GM12873 (cell line): ENCODE measurements around the gene TSHZ2.

Experiments
- TF ChIP-seq, protein P1 (sequence below): IDR thresholded peaks from 2 replicates; pipeline ENCODE4 v1.5.1; 2012; ENCODE audit warnings: low read depth, mild to moderate bottlenecking, moderate library complexity, low read length, control low read depth; ENCODE audit not compliant: insufficient read depth; ENCODE audit errors: missing control alignments

The TSHZ2 gene

GRCh38 chr20:53381568-53382262 lies 409.6 kb downstream of the TSHZ2 start:
- TF ChIP-seq, protein P1, sequence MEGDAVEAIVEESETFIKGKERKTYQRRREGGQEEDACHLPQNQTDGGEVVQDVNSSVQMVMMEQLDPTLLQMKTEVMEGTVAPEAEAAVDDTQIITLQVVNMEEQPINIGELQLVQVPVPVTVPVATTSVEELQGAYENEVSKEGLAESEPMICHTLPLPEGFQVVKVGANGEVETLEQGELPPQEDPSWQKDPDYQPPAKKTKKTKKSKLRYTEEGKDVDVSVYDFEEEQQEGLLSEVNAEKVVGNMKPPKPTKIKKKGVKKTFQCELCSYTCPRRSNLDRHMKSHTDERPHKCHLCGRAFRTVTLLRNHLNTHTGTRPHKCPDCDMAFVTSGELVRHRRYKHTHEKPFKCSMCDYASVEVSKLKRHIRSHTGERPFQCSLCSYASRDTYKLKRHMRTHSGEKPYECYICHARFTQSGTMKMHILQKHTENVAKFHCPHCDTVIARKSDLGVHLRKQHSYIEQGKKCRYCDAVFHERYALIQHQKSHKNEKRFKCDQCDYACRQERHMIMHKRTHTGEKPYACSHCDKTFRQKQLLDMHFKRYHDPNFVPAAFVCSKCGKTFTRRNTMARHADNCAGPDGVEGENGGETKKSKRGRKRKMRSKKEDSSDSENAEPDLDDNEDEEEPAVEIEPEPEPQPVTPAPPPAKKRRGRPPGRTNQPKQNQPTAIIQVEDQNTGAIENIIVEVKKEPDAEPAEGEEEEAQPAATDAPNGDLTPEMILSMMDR: peak; percentile 40

GRCh38 chr20:53382263-53382844 lies 410.2 kb downstream of the TSHZ2 start:
- TF ChIP-seq, protein P1: no peak

GRCh38 chr20:53383916-53384315 lies 411.8 kb downstream of the TSHZ2 start:
- TF ChIP-seq, protein P1: no peak

DNA sequence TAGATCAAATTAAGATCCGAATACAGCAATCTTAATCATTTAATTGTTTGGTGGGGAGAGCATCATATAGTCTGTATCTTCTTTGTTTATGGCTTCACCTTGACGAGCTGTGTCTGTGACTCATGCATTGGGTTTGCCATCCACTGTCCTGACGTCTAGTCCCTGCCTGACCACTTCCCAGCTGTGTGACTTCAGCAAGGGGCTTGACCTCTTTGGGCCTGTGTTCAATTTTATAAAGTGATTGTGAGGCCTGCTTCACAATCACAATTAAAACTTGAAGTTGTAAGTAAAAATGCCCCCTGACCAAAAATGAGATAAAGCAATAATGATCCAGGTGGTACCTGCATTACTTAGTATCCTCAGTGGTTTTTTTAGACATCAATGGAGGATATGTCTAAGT lies 412.2 kb downstream of the TSHZ2 start:
- TF ChIP-seq, protein P1: no peak

GRCh38 chr20:53385941-53386767 lies 414.0 kb downstream of the TSHZ2 start:
- TF ChIP-seq, protein P1: no peak

- TF ChIP-seq, protein P1: no peak
These were observed 416.0 kb downstream of the TSHZ2 start for GRCh38 chr20:53387983-53388675.
